ENCODE results near the gene FER1L5. TPM values are rescaled to one million over a fixed set of nuclear protein-coding genes. Genes with fewer than 3 reads are reported as not detected.

The FER1L5 gene
- total and polyA plus RNA-seq, 2 experiments from 2014 or later: 0.18 to 0.76 TPM

DNA sequence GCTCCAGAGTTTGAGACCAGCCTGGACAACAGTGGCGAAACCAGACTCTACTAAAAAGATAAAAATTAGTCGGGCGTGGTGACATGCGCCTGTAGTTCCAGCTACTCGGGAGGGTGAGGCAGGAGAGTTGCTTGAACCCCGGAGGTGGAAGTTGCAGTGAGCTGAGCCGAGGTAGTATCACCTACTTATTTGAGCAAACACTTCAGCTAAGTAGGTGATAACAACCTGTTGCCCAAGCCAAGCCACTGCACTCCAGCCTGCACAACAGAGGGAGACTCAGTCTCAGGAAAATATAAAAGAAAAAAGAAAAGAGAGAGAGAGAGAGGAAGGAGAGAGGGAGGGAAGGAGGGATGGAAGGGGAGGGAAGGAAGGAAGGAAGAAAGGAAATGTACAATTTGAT, 21.3 kb downstream of the FER1L5 start (continued):
- no peak for TF ChIP-seq ZNF462 (CRISPR knock-in tag; IDR thresholded peaks at IDR 0.05)
- no peak for TF ChIP-seq STAT1 (IDR thresholded peaks at IDR 0.05; ENCODE audit: unreplicated experiment)

DNA sequence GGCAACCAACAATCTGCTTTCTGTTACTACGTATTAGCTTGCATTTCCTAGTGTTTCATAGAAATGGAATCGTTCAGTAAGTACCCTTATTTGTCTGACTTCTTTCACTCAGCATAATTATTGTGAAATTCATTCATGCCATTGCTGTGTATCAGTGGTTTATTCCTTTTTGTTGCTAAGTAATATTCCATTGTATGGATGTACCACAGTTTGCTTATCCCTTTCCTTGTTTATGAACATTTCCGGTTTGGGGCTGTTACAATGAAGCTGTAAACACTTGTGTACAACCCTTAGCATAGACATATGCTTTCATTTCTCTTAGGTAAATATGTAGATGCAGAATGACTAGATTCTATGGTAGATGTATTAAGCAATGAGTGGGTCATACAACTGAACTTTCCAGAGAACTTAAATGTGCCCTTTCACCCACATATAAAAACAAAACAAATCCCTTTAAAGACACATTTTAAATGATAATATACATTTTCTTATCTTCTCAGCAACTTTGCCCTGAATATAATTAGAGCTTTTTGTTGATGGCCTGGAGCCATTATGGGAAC, 21.9 kb downstream of the FER1L5 start:
- no peak overlapping the region for H2AFZ ChIP-seq

More for the DNA sequence above, 21.9 kb downstream of the FER1L5 start:
- ATAC-seq (no peak), DNase-seq (ENCODE audit: low spot score) (no peak)
- Histone ChIP-seq H3K79me2 (replicated peaks; ENCODE audit: insufficient read depth) (no peaks in the 10 kb centered on the region), H3F3A (replicated peaks; ENCODE audit: low read depth) (no peaks in the 10 kb centered on the region), H3K36me3 (ENCODE audit: insufficient read depth) (no peaks in the 10 kb centered on the region), H3K4me3 (no peak overlapping the region), H3K27me3 (ENCODE audit: insufficient read depth) (no peaks in the 10 kb centered on the region), H3K4me2 (no peak overlapping the region), H3K4me1 (ENCODE audit: insufficient read depth) (no peaks in the 10 kb centered on the region), H3K9me2 (ENCODE audit: insufficient read depth) (no peaks in the 10 kb centered on the region), H4K20me1 (replicated peaks; ENCODE audit: insufficient read depth) (no peaks in the 10 kb centered on the region), H3K27ac (ENCODE audit: low read depth) (no peak overlapping the region)
- Mint-ChIP-seq H3K4me1 (peaks cover 5% of the 10 kb centered on the region; the same call in 1 of the 3 replicates), H3K9me3 (peaks cover 13% of the 10 kb centered on the region), H3K36me3 (ENCODE audit: low read depth) (no peaks in the 10 kb centered on the region; the same call in 2 of the 3 replicates), H3K27ac (no peak overlapping the region), H3K27me3 (ENCODE audit: insufficient read depth, low read depth, poor library complexity) (peaks cover 5% of the 10 kb centered on the region), H3K4me3 (no peak overlapping the region)
- TF ChIP-seq JUNB (IDR thresholded peaks at IDR 0.05; ENCODE audit: unreplicated experiment) (no peak), CREB1 (CRISPR knock-in tag; IDR thresholded peaks at IDR 0.05; ENCODE audit: low read depth) (no peak), EZH2 (IDR thresholded peaks at IDR 0.05; ENCODE audit: low read depth, unreplicated experiment) (no peak), NANOG (IDR thresholded peaks at IDR 0.05; ENCODE audit: borderline replicate concordance) (no peak), CTCF (conservative IDR thresholded peaks at IDR 0.05; ENCODE audit: low read depth in 2 of 2) (no peak), STAT1 (IDR thresholded peaks at IDR 0.05; ENCODE audit: unreplicated experiment) (no peak)
- TF ChIP-seq, protein P1, sequence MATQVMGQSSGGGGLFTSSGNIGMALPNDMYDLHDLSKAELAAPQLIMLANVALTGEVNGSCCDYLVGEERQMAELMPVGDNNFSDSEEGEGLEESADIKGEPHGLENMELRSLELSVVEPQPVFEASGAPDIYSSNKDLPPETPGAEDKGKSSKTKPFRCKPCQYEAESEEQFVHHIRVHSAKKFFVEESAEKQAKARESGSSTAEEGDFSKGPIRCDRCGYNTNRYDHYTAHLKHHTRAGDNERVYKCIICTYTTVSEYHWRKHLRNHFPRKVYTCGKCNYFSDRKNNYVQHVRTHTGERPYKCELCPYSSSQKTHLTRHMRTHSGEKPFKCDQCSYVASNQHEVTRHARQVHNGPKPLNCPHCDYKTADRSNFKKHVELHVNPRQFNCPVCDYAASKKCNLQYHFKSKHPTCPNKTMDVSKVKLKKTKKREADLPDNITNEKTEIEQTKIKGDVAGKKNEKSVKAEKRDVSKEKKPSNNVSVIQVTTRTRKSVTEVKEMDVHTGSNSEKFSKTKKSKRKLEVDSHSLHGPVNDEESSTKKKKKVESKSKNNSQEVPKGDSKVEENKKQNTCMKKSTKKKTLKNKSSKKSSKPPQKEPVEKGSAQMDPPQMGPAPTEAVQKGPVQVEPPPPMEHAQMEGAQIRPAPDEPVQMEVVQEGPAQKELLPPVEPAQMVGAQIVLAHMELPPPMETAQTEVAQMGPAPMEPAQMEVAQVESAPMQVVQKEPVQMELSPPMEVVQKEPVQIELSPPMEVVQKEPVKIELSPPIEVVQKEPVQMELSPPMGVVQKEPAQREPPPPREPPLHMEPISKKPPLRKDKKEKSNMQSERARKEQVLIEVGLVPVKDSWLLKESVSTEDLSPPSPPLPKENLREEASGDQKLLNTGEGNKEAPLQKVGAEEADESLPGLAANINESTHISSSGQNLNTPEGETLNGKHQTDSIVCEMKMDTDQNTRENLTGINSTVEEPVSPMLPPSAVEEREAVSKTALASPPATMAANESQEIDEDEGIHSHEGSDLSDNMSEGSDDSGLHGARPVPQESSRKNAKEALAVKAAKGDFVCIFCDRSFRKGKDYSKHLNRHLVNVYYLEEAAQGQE (IDR thresholded peaks at IDR 0.05; ENCODE audit: unreplicated experiment): no peak
- TF ChIP-seq, protein P2, sequence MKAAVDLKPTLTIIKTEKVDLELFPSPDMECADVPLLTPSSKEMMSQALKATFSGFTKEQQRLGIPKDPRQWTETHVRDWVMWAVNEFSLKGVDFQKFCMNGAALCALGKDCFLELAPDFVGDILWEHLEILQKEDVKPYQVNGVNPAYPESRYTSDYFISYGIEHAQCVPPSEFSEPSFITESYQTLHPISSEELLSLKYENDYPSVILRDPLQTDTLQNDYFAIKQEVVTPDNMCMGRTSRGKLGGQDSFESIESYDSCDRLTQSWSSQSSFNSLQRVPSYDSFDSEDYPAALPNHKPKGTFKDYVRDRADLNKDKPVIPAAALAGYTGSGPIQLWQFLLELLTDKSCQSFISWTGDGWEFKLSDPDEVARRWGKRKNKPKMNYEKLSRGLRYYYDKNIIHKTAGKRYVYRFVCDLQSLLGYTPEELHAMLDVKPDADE (IDR thresholded peaks at IDR 0.05): no peak
